Keratinocyte (primary cell): ENCODE results near the gene ACBD4. TPM values are rescaled to one million over a fixed set of nuclear protein-coding genes. Genes with fewer than 3 reads are reported as not detected.

Source experiments
- DNase-seq: peaks from one replicate; pipeline ENCODE4 v3.0.0-alpha.2; 2011; ENCODE audit warnings: low read depth, missing footprints, low spot score
- FAIRE-seq: peaks from 2 replicates; lab custom pipeline; 2011; peaks lifted over from hg19 to GRCh38; lab: Jason Lieb, UNC
- H2AFZ ChIP-seq: 2 replicates; pipeline ENCODE4 v1.6.0; 2012; ENCODE audit warnings: low read length, control low read depth, inconsistent platforms; ENCODE audit not compliant: control insufficient read depth
- H3K27ac ChIP-seq: 2 replicates; pipeline ENCODE4 v1.5.1; 2011; ENCODE audit warnings: low read length; ENCODE audit not compliant: control insufficient read depth, insufficient read depth
- H3K27me3 ChIP-seq: 3 replicates; pipeline ENCODE4 v1.6.0; 2011; ENCODE audit warnings: low read length; ENCODE audit not compliant: control insufficient read depth, insufficient read depth; ENCODE audit errors: extremely low read depth
- H3K36me3 ChIP-seq, 2 experiments: 2 replicates in 1 of 2; 3 replicates in 1 of 2; pipeline ENCODE4 v1.5.1; 2011; ENCODE audit warnings: low read length in 2 of 2, mild to moderate bottlenecking in 1 of 2; ENCODE audit not compliant: control insufficient read depth in 2 of 2, insufficient read depth in 2 of 2; ENCODE audit errors: extremely low read depth in 1 of 2
- H3K4me1 ChIP-seq: 3 replicates; pipeline ENCODE4 v1.5.1; 2011; ENCODE audit warnings: low read length; ENCODE audit not compliant: control insufficient read depth, insufficient read depth; ENCODE audit errors: extremely low read depth
- H3K4me2 ChIP-seq: 3 replicates; pipeline ENCODE4 v1.6.0; 2011; ENCODE audit warnings: low read depth, low read length; ENCODE audit not compliant: control insufficient read depth, insufficient read depth; ENCODE audit errors: extremely low read depth
- H3K4me3 ChIP-seq, 3 experiments: fragments of 200-600 bp in 1 of 3; sonication (generic) in 1 of 3; 2 replicates in 2 of 3; 3 replicates in 1 of 3; pipeline ENCODE4 v1.5.1; 2011 to 2016; ENCODE audit warnings: low read length in 3 of 3, mild to moderate bottlenecking in 3 of 3, control low read depth in 2 of 3, inconsistent platforms in 1 of 3, low read depth in 1 of 3, mixed read lengths in 1 of 3, mixed run types in 1 of 3, moderate library complexity in 1 of 3; ENCODE audit not compliant: control insufficient read depth in 2 of 3, insufficient read depth in 2 of 3; ENCODE audit errors: extremely low read depth in 1 of 3
- H3K79me2 ChIP-seq: 2 replicates; pipeline ENCODE4 v1.6.0; 2012; ENCODE audit warnings: low read length; ENCODE audit not compliant: control insufficient read depth, insufficient read depth
- H3K9ac ChIP-seq: 3 replicates; pipeline ENCODE4 v1.6.0; 2011; ENCODE audit warnings: low read length; ENCODE audit not compliant: control insufficient read depth, insufficient read depth; ENCODE audit errors: extremely low read depth
- H3K9me1 ChIP-seq: 3 replicates; pipeline ENCODE4 v1.6.0; 2011; ENCODE audit warnings: low read length; ENCODE audit not compliant: control insufficient read depth, insufficient read depth; ENCODE audit errors: extremely low read depth
- H3K9me3 ChIP-seq: 2 replicates; pipeline ENCODE4 v1.5.1; 2012; ENCODE audit warnings: low read depth, low read length; ENCODE audit not compliant: control insufficient read depth
- H4K20me1 ChIP-seq: 3 replicates; pipeline ENCODE4 v1.6.0; 2011; ENCODE audit warnings: low read length; ENCODE audit not compliant: control insufficient read depth, insufficient read depth; ENCODE audit errors: extremely low read depth
- CTCF ChIP-seq, 3 experiments: IDR thresholded peaks in 1 of 3; conservative IDR thresholded peaks in 1 of 3; optimal IDR thresholded peaks in 1 of 3; 2 replicates in 2 of 3; 3 replicates in 1 of 3; pipeline versions ENCODE3 to v1.5.1; 2011; ENCODE audit warnings: low read length in 3 of 3, mild to moderate bottlenecking in 3 of 3, moderate library complexity in 2 of 3, control low read depth in 1 of 3, inconsistent platforms in 1 of 3; ENCODE audit not compliant: insufficient read depth in 2 of 3; ENCODE audit errors: extremely low read depth in 1 of 3
- EZH2 ChIP-seq: IDR thresholded peaks from one replicate; pipeline ENCODE4 v1.6.1; 2012; ENCODE audit warnings: inconsistent platforms, mild to moderate bottlenecking, low read length, moderate library complexity
- dilution Hi-C: fragments of 300-500 bp; cut with MboI; formaldehyde crosslinking; loops from one replicate; pipeline ENCODE4 v1.7.0; 2020; ENCODE audit warnings: low sequenced_read_pairs; ENCODE audit not compliant: extremely low pct_ligation_motif_present
- polyA plus RNA-seq, 5 experiments: library from polyadenylated mRNA; depleted of rRNA in 3 of 5; stranded (reverse) in 3 of 5; stranded (forward) in 1 of 5; unstranded in 1 of 5; fragments of >200 nt; gene quantifications; 1 replicate in 1 of 5; 2 replicates in 3 of 5; 3 replicates in 1 of 5; pipeline versions ENCODE4 v1.2.1 to v1.2.3, GENCODE V29; 2011 to 2012; ENCODE audit warnings: missing spikeins in 2 of 5, low read depth in 1 of 5, low replicate concordance in 1 of 5
- small RNA-seq, 3 experiments: library from RNA; depleted of rRNA; stranded (forward); fragments of <200 nt; gene quantifications; one replicate each; pipeline ENCODE3, GENCODE V24; 2012; ENCODE audit warnings: low read depth in 3 of 3, low replicate concordance in 1 of 3; ENCODE audit not compliant: insufficient read length in 3 of 3

Gene ACBD4
- polyA plus RNA-seq, 1 donor (not counting 4 experiments of a cell fraction or from before 2014, with no cell fraction given): 2.6 TPM

GRCh38 chr17:45190503-45191255, 55.2 kb downstream of the ACBD4 start:
- no peaks in the 10 kb centered on the region for H3K36me3 ChIP-seq
- H3K9me3 ChIP-seq: no peaks in the 10 kb centered on the region
- H3K79me2 ChIP-seq: no peaks in the 10 kb centered on the region
- H3K9me1 ChIP-seq: no peaks in the 10 kb centered on the region
- H3K4me3 ChIP-seq: no peak overlapping the region
- H2AFZ ChIP-seq: no peak overlapping the region
- TF ChIP-seq EZH2: no peak
- TF ChIP-seq CTCF (optimal IDR thresholded peaks at IDR 0.05 in 1 of 3, IDR thresholded peaks at IDR 0.05 in 1 of 3, conservative IDR thresholded peaks at IDR 0.05 in 1 of 3; ENCODE audit: extremely low read depth in 1 of 3, insufficient read depth in 2 of 3, low read length in 3 of 3): no peak
- no peaks in the 10 kb centered on the region for H3K27me3 ChIP-seq
- no peak overlapping the region for H3K9ac ChIP-seq
- H3K4me2 ChIP-seq: no peak overlapping the region
- H3K4me1 ChIP-seq: no peaks in the 10 kb centered on the region
- FAIRE-seq (no peak), DNase-seq (no peak)
- no peaks in the 10 kb centered on the region for H4K20me1 ChIP-seq
- H3K27ac ChIP-seq: no peak overlapping the region
- dilution Hi-C loops: no loop called here

Small RNA genes within 50 kb of the gene (small RNA-seq; reads per million reads assigned to genes)
- 0 to 0.33 (median 0) reads per million in 3 experiments for gene MIR6784

Other genes starting within 250 kb of the ACBD4 start
- 91.5 to 160 TPM (median 153 TPM) in 3 replicates for gene EFTUD2, start 236.2 kb upstream of the ACBD4 start, polyA plus RNA-seq
- 0.14 to 0.32 TPM in 2 of 3 replicates, not detected in the other for gene GFAP, start 220.2 kb upstream of the ACBD4 start, polyA plus RNA-seq
- gene KIF18B, start 187.9 kb upstream of the ACBD4 start, polyA plus RNA-seq: 0.99 to 8.1 TPM (median 5.1 TPM) in 3 replicates
- 0.04 to 0.15 TPM in 2 of 3 replicates, not detected in the other for gene C1QL1, start 167.4 kb upstream of the ACBD4 start, polyA plus RNA-seq
- 18.7 to 27.6 TPM (median 22.8 TPM) in 3 replicates for gene DCAKD, start 84.1 kb upstream of the ACBD4 start, polyA plus RNA-seq
- gene NMT1, start 74.4 kb upstream of the ACBD4 start, polyA plus RNA-seq: 75.9 to 101 TPM (median 92.3 TPM) in 3 replicates
- 53.3 to 86.4 TPM (median 75.7 TPM) in 3 replicates for gene PLCD3, start 3.2 kb upstream of the ACBD4 start, polyA plus RNA-seq
- gene HEXIM1, start 12.8 kb downstream of the ACBD4 start, polyA plus RNA-seq: 15.3 to 22.2 TPM (median 19.9 TPM) in 3 replicates
- 2.3 to 3.4 TPM (median 3.1 TPM) in 3 replicates for gene HEXIM2, start 26.2 kb downstream of the ACBD4 start, polyA plus RNA-seq
- 0.46 to 1.1 TPM (median 0.79 TPM) in 3 replicates for gene FMNL1, start 86.2 kb downstream of the ACBD4 start, polyA plus RNA-seq
- 0.05 TPM in 1 of 3 replicates, not detected in the others for gene SPATA32, start 126.4 kb downstream of the ACBD4 start, polyA plus RNA-seq
- gene MAP3K14, start 181.3 kb downstream of the ACBD4 start, polyA plus RNA-seq: 6.5 to 8.3 TPM (median 7.1 TPM) in 3 replicates